OCI-LY3 (cell line): ENCODE results near the gene GUK1.

Source experiments
- H2AFZ ChIP-seq: fragments of 200-600, 300-600 bp; shearing (Covaris generic); 2 replicates; pipeline ENCODE4 v1.6.0; 2014; ENCODE audit warnings: antibody characterized with exemption, low read depth, low read length
- H3K27ac ChIP-seq: fragments of 200-600, 300-600 bp; sonication (generic); 2 replicates; pipeline ENCODE4 v1.5.1; 2014; ENCODE audit warnings: mild to moderate bottlenecking, low read length, moderate library complexity, mixed read lengths
- H3K27me3 ChIP-seq: fragments of 200-600, 300-600 bp; sonication (generic); 2 replicates; pipeline ENCODE4 v1.6.1; 2014; ENCODE audit warnings: low read depth, low read length, mixed read lengths
- H3K36me3 ChIP-seq: fragments of 200-600, 300-600 bp; sonication (generic); replicated peaks from 2 replicates; pipeline ENCODE3; 2014; ENCODE audit warnings: low read depth, low read length, mixed read lengths
- H3K4me1 ChIP-seq: fragments of 300-600, 200-600 bp; sonication (generic); 2 replicates; pipeline ENCODE4 v1.6.1; 2014; ENCODE audit warnings: low read length, mixed read lengths
- H3K4me2 ChIP-seq: fragments of 200-600, 300-600 bp; sonication (generic); 2 replicates; pipeline ENCODE4 v1.6.1; 2014; ENCODE audit warnings: low read length, mixed read lengths
- H3K4me3 ChIP-seq: fragments of 300-600, 200-600 bp; sonication (generic); 2 replicates; pipeline ENCODE4 v1.5.1; 2014; ENCODE audit warnings: antibody characterized with exemption, mild to moderate bottlenecking, low read length, moderate library complexity
- H3K79me2 ChIP-seq: fragments of 300-600, 200-600 bp; shearing (Covaris generic); 2 replicates; pipeline ENCODE4 v1.6.1; 2014; ENCODE audit warnings: mild to moderate bottlenecking, low read length, mixed read lengths
- H3K9ac ChIP-seq: fragments of 300-600, 200-600 bp; shearing (Covaris generic); 2 replicates; pipeline ENCODE4 v1.6.0; 2014; ENCODE audit warnings: mild to moderate bottlenecking, low read length, moderate library complexity
- H3K9me3 ChIP-seq: fragments of 200-600, 300-600 bp; shearing (Covaris generic); 2 replicates; pipeline ENCODE4 v1.6.1; 2014; ENCODE audit warnings: low read length, mixed read lengths; ENCODE audit not compliant: insufficient read depth
- H4K20me1 ChIP-seq: fragments of 200-600, 300-600 bp; sonication (generic); 2 replicates; pipeline ENCODE4 v1.6.1; 2016; ENCODE audit warnings: low read length, mixed read lengths; ENCODE audit not compliant: insufficient read depth
- CTCF ChIP-seq: fragments of 200-600, 300-600 bp; sonication (generic); IDR thresholded peaks from 2 replicates; pipeline ENCODE4 v1.5.1; 2014; ENCODE audit warnings: antibody characterized with exemption, low read length, low read depth
- EZH2phosphoT487 ChIP-seq: fragments of 200-600 bp; shearing (Covaris generic); IDR thresholded peaks from 2 replicates; pipeline ENCODE4 v1.6.1; 2018; ENCODE audit warnings: antibody characterized with exemption, mixed run types, low read depth

Gene GUK1

DNA sequence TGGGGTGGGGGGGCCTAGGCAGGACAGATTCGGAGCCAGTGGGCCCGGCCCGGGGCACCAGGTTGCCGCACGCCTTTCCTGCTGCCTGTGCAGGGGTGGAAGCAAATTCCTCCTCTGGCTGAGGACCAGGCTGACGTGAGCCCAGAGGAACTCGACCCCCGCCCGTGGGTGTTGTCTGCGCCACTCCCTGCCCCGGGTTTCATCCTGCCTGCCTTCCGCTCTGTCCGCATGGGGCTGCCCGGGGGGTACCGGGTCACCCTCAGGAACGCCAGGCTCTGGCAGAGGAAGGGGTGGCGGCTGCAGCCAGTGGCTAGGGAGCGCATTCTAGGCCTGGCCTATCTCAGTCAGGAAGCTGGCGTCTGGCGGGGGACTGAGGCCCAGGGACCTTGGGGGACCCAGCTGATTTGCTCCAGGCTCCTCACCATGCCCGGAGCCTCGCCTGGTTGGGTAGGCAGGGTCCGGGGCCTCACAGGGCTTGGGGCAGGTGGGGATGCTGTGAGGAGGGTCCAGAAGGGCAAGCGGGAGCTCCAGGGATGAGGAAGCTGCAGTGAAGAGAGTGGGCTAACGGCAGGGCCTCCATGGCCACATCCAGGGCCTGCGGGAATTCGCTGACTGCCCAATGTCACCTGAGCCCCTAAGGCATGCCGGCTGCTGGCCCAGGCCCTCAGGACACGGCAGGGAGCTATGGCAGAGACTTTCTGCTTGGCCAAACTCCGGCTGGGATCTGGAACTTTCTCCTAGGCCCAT lies 23.1 kb downstream of the GUK1 start:
- H3K79me2 ChIP-seq, result peaks cover 9% of the 10 kb centered on the region
- H4K20me1 ChIP-seq, result no peaks in the 10 kb centered on the region
- no peak overlapping the region for H3K27ac ChIP-seq
- H3K4me2 ChIP-seq, result no peak overlapping the region
- H3K9me3 ChIP-seq, result no peaks in the 10 kb centered on the region
- H3K4me3 ChIP-seq, result no peak overlapping the region
- no peak overlapping the region for H3K9ac ChIP-seq
- no peak for TF ChIP-seq CTCF
- TF ChIP-seq EZH2phosphoT487, result no peak
- peaks cover 10% of the 10 kb centered on the region for H3K4me1 ChIP-seq
- H3K36me3 ChIP-seq, result no peaks in the 10 kb centered on the region
- H2AFZ ChIP-seq, result no peak overlapping the region
- no peaks in the 10 kb centered on the region for H3K27me3 ChIP-seq

DNA sequence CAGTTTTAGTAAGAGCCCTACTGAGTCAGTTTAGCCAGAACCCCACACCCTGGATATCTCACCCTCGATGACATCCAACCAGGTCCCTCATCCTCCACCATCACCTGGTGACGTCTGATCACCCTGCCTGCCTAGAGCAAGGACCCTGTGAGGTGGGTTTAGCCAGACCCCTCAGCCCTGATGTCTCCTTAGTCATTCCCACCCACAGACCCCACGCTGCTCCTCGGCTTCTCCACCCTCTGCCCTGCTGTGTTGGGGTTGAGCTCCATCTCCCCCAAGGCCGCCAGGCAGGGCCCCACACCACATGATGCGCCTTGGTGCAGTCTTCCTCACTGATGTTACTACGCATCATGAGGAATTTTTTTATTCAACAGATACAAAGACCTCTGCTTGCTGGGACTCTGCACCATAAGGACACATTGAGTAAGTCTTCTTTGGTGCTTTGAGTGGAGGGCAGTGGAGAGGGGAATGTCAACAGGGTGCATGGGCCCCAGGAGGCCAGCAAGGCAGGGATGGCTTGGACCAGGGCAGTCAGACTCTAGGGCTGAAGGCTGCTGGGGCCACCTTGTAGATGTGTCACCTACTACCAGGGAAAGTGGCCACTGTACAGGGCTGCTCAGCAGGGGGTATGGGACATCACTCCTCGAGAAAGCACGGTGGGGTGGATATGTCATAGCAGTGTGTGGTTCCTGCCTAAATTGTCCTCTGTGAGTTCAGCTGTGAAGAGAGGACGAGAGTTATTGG lies 23.9 kb downstream of the GUK1 start:
- no peaks in the 10 kb centered on the region for H4K20me1 ChIP-seq
- TF ChIP-seq EZH2phosphoT487 (no peak), CTCF (no peak)
- H3K27ac ChIP-seq, result no peak overlapping the region
- no peak overlapping the region for H3K4me3 ChIP-seq
- peaks cover 10% of the 10 kb centered on the region for H3K4me1 ChIP-seq
- H3K9me3 ChIP-seq, result no peaks in the 10 kb centered on the region
- peak overlapping the region; percentile 77; the same call in 1 of the 2 replicates for H3K4me2 ChIP-seq
- H3K79me2 ChIP-seq, result peaks cover 9% of the 10 kb centered on the region
- no peaks in the 10 kb centered on the region for H3K27me3 ChIP-seq
- no peak overlapping the region for H3K9ac ChIP-seq
- H2AFZ ChIP-seq, result no peak overlapping the region
- no peaks in the 10 kb centered on the region for H3K36me3 ChIP-seq

- peak overlapping the region; percentile 77 for H3K4me2 ChIP-seq
- H4K20me1 ChIP-seq, result no peaks in the 10 kb centered on the region
- peaks cover 10% of the 10 kb centered on the region for H3K4me1 ChIP-seq
- no peaks in the 10 kb centered on the region for H3K36me3 ChIP-seq
- H3K4me3 ChIP-seq, result peak overlapping the region; percentile 85
- H2AFZ ChIP-seq, result peak overlapping the region; percentile 44; the same call in 1 of the 2 replicates
- H3K79me2 ChIP-seq, result peaks cover 9% of the 10 kb centered on the region
- H3K9ac ChIP-seq, result peak overlapping the region; percentile 81
- H3K27me3 ChIP-seq, result no peaks in the 10 kb centered on the region
- no peak for TF ChIP-seq CTCF
- TF ChIP-seq EZH2phosphoT487, result no peak
- H3K27ac ChIP-seq, result peak overlapping the region; percentile 54
- no peaks in the 10 kb centered on the region for H3K9me3 ChIP-seq
Observed at GRCh38 chr1:228164561-228165371, 24.7 kb downstream of the GUK1 start.
